Measurements from ENCODE around the gene HERPUD1. TPM values are rescaled to one million over a fixed set of nuclear protein-coding genes. Genes with fewer than 3 reads are reported as not detected.

The HERPUD1 gene
- total RNA-seq, 1 experiment from 2014 or later, result 30.8 TPM

- Mint-ChIP-seq H3K4me1 (peaks cover 5% of the 10 kb centered on the region), H3K36me3 (peaks cover 4% of the 10 kb centered on the region; the same call in 1 of the 2 replicates), H3K9me3 (peaks cover 6% of the 10 kb centered on the region), H3K4me3 (no peak overlapping the region), H3K27ac (no peak overlapping the region), H3K27me3 (ENCODE audit: low read depth) (no peaks in the 10 kb centered on the region)
- ATAC-seq, result no peak
- TF ChIP-seq RORB (CRISPR knock-in tag; IDR thresholded peaks at IDR 0.05) (no peak), ZNF396 (CRISPR knock-in tag; IDR thresholded peaks at IDR 0.05; ENCODE audit: borderline replicate concordance) (no peak), CBFB (CRISPR knock-in tag; IDR thresholded peaks at IDR 0.05; ENCODE audit: low read depth) (no peak), USF1 (CRISPR knock-in tag; IDR thresholded peaks at IDR 0.05) (no peak), PREB (CRISPR knock-in tag; IDR thresholded peaks at IDR 0.05; ENCODE audit: borderline replicate concordance) (no peak), PRDM15 (CRISPR knock-in tag; IDR thresholded peaks at IDR 0.05) (no peak), SP1 (CRISPR knock-in tag; conservative IDR thresholded peaks at IDR 0.05) (no peak), ATF3 (CRISPR knock-in tag; conservative IDR thresholded peaks at IDR 0.05) (no peak), MLX (CRISPR knock-in tag; IDR thresholded peaks at IDR 0.05) (no peak), EMX1 (CRISPR knock-in tag; IDR thresholded peaks at IDR 0.05) (no peak)
- no peak for DNase-seq (ENCODE audit: low spot score)
- POLR2A ChIA-PET, result no interaction called here
- CTCF ChIA-PET, result interaction anchor here (1.2 kb wide), 1 partner anchor 132 kb away, joined by 3 read pairs; the partner anchor contains the start of gene CPNE2
These were observed 28.8 kb downstream of the HERPUD1 start for GRCh38 chr16:56960681-56961281.

GRCh38 chr16:56961386-56961785 lies 29.4 kb downstream of the HERPUD1 start:
- TF ChIP-seq ZNF396 (CRISPR knock-in tag; IDR thresholded peaks at IDR 0.05; ENCODE audit: borderline replicate concordance), result no peak
- TF ChIP-seq CTCF (IDR thresholded peaks at IDR 0.05), result no peak
- CTCF ChIA-PET, result interaction anchor here (1.2 kb wide), 1 partner anchor 131 kb away, joined by 3 read pairs; the partner anchor contains the start of gene CPNE2
- ATAC-seq (no peak), DNase-seq (ENCODE audit: low spot score) (no peak)
- POLR2A ChIA-PET, result no interaction called here
- no peaks in the 10 kb centered on the region for H3K36me3 Mint-ChIP-seq
- no peaks in the 10 kb centered on the region for H3K27me3 Mint-ChIP-seq (ENCODE audit: low read depth)
- H3K27ac Mint-ChIP-seq, result no peak overlapping the region
- H3K4me3 Mint-ChIP-seq, result no peak overlapping the region
- peaks cover 7% of the 10 kb centered on the region for H3K4me1 Mint-ChIP-seq
- H3K9me3 Mint-ChIP-seq, result no peaks in the 10 kb centered on the region

- H3K27ac Mint-ChIP-seq, result no peak within 1 kb of the TSS
- ATAC-seq (no peak), DNase-seq (ENCODE audit: low spot score) (no peak)
- ChIA-PET POLR2A (no interaction called here), CTCF (interaction anchor here (0.8 to 1.2 kb wide), 3 partner anchors 10 to 131 kb away, joined by 3 to 5 read pairs (median 5); partner anchors contain the start of gene CPNE2)
- peaks cover 7% of the 10 kb centered on the region for H3K4me1 Mint-ChIP-seq
- no peaks in the 10 kb centered on the region for H3K9me3 Mint-ChIP-seq
- no peak within 1 kb of the TSS for H3K4me3 Mint-ChIP-seq
- no peaks in the 10 kb centered on the region for H3K27me3 Mint-ChIP-seq (ENCODE audit: low read depth)
- TF ChIP-seq CREM (CRISPR knock-in tag; IDR thresholded peaks at IDR 0.05) (no peak), MLX (CRISPR knock-in tag; IDR thresholded peaks at IDR 0.05) (no peak), NR3C1 (CRISPR knock-in tag; conservative IDR thresholded peaks at IDR 0.05; ENCODE audit: low read depth) (no peak), SMAD4 (CRISPR knock-in tag; IDR thresholded peaks at IDR 0.05) (no peak), PRRX2 (CRISPR knock-in tag; IDR thresholded peaks at IDR 0.05) (no peak), CTCF (IDR thresholded peaks at IDR 0.05) (no peak), FOXK1 (CRISPR knock-in tag; IDR thresholded peaks at IDR 0.05) (no peak), ZSCAN18 (CRISPR knock-in tag; IDR thresholded peaks at IDR 0.05) (no peak), NR1H2 (CRISPR knock-in tag; IDR thresholded peaks at IDR 0.05) (no peak)
- no peaks in the 10 kb centered on the region for H3K36me3 Mint-ChIP-seq
These were observed 29.9 kb downstream of the HERPUD1 start, which contains the start of gene CETP for GRCh38 chr16:56961851-56962281. Gene CETP (plus strand): TSS chr16:56961950. CDS start chr16:56961980, 30 bp downstream.

Data from WTC11 (cell line).